Placental pericyte (primary cell): ENCODE measurements around the gene SSU72. TPM values are rescaled to one million over a fixed set of nuclear protein-coding genes. Genes with fewer than 3 reads are reported as not detected.

ENCODE experiments used
- total RNA-seq: library from RNA; depleted of rRNA; stranded (reverse); fragments of >200 nt; gene quantifications from 2 replicates; pipeline ENCODE4 v1.2.3, GENCODE V29; 2012

The SSU72 gene
- 91.5 and 111 TPM in 2 replicates for total RNA-seq

DNA sequence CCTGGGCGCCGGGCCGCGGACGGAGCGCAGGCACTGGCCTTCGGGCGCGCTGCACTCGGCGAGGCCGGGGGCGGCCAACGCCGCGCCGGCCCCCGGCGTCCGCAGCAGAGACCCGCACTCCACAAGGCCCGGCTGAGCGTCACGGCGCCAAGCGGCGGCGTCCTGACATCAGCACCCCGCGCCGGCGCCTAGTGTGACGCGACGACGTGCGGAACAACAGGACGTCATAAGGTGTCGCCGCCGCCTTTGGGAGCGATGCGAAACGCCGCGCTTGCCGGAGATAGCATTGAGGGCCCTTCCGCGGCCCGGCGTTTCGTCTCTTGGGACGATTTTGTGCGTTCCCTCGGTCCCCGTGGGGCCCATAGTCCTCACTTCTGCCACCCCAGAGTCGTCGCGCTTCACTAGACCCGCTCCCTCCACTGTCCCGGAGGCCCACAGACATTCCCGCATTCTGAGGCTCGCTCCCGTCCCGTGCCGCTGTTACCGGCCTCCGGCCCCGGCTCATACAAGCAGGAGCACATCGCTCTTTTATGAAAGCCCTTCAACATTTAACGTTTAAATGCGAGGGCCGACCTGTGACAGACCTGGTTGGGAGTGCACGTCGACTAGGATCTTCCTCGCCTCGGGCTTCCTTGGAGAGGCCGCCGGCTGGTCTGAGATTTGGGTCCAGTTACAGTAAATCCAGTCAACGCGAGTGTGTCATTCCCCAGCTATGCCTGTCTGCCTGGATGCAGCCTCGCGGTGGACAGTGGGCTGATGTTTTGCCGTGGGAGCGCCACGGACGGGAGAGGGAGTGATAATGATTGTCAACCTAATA is at the start of gene SSU72:
Gene SSU72, minus strand, starts transcription at position 143 of the 817 bp plus-strand sequence. CDS start 306 bp downstream, outside the sequence.

DNA sequence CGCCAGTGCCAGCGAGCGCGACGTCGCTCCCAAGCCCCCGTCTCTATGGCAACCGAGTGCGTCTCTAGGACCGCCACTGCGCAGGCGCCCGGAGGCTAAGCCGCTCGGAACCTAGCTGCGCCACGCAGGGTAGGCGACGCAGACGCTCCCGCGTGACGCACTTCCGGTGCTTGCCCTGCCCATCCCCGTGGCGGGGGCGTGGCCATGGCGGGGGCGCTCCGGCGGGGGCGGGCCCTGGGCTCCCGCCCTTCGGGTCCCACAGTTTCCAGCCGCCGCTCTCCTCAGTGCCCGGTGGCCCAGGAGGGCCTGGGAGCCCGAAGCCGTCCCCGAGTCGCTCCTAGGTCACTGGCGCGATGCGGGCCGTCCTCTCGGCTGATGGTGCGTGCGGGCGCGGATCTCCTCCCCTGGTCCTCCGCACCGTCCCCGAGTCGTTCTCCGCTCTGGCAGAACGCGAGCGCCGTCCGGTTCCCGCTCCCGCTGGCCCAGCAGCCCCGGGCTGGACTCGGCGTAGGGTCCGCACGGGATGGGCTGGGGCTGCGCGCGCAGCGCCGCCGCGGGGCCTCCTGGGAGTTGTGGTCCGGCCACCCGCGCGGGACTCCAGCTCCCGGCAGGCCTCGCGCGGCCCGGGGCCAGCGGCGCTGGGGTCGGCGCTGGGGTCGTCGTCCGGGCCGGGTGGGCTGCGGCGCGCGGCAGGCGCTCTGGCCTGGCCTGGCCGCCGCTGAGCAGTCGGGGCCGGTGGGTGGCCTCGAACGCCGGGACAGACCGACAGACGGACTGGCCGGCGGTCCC is 40.8 kb upstream of the SSU72 start, which contains the start of gene MIB2:
Gene MIB2, plus strand, starts transcription at position 245 of the 789 bp plus-strand sequence. CDS start 7,953 bp downstream, outside the sequence.

DNA sequence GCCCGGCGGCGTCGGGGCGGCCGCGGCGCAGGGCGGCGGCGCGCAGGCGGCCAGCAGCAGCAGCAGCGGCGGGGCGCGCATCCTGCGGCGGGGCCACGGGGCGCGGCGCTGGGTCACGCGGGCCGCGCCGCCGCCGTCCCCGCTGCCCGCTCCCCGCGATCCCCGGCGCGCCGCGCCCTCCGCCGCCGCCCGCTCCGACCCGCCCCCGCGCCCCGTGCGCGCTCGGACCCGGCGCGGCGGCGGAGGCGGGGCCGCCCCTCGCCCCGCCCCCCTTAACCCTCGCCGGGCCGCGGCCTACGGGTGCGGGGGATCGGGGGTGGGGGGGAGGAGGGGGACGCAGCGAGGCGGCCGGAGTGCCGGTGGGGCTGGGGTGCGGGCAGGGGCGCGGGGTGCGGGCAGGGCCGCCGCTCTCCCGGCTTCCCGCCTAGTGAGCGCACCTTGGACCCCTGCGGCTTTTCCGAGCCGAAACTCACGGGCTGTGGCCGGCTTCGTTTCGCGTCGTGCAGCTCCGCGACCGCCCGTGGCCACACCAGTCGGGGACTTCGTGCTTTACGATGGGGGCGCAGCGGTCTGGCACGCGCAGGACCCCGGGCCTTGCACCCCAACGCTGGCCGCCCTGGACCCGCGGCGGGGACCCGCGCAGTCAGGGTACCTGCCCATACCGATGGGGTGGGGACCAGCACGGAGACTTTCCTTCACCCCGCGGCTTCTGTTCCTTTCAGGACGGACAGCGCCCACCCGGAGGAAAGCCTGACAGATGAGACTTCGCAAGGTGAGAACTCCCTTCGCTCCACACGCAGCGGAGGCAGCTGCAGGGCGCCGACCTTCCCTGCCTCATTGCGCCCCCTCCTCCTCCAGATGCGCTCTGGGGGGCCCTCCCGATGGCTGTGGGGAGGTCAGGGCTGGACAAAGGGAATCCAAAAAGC is 25.5 kb upstream of the SSU72 start, which contains the start of gene FNDC10:
Gene FNDC10, minus strand, starts transcription at position 201 of the 926 bp plus-strand sequence. Its CDS starts 120 bp downstream, at position 81.

DNA sequence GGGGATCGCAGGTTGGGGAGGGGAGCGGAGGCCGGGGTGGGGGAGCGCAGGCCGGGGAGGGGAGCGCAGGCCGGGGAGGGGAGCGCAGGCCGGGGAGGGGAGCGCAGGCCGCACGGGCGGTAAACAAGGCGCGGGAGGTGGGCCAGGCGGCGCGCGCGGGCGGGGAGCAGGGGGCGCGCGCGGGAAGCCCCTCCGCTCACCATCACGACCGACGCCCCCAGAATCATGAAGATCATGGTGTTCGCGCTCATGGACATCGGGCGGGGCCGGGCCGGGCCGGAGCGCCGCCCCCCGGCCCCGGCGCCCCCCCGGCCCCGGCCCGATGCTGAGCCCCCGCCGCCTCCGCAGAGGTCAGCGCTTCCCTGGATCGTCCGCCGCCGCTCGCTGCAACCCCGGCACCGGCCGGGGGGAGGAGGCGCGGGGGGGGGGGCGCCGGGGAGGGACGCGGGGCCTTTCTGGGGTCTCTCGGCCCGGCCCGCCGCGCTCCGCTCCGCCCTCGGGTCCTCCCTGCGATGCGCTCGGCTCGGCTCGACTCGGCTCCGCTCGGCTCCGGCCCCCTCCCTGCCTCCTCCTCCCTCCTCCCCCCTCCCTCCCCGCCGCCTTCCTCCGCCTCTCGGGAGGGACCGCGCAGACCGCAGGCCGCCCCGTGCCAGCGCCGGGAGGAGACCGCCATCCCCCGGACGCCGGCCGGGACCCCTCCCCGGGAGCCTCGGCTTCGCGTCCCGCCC is 34.4 kb downstream of the SSU72 start, which contains the start of gene TMEM240:
Gene TMEM240, minus strand, starts transcription at position 535 of the 728 bp plus-strand sequence. Its CDS starts 278 bp downstream, at position 257.

DNA sequence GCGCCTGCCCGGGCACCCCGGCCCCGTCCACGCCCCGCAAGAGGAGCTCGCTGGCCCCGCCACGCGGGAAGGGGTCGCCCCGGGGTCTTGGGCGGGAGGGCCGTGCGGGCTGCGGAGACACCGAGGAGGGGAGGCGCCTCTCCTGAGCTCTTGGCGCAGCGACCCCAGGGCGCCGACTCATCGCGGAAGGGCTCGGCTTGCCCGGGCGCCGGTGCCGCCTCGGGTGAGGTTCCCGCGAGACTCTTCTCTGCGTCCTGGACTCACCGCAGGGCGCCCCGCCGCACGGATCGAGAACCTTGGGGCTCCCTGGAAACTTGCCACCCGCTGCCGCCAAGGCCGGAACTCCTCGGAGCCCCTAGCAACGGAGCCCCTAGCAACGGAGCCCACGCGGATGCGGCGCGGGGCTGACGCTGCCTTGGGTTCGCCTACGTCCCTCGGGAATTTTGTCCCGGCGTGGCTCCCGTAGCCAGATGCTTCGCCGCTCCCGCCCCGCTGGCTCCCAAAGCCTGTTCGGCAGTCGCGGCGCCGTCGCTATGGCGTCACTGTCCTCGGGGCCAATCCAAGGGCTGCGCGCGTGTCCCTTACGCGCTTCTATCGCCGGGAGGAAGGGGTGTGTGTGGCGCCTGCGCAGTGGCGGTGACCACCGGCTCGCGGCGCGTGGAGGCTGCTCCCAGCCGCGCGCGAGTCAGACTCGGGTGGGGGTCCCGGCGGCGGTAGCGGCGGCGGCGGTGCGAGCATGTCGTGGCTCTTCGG is 63.0 kb downstream of the SSU72 start, which contains the start of gene ATAD3A:
Gene ATAD3A, plus strand, starts transcription at position 630 of the 753 bp plus-strand sequence. Its CDS starts 107 bp downstream, at position 737.

Other genes starting within 250 kb of the SSU72 start
- 0.14 and 1.3 TPM in 2 replicates for gene TAS1R3, start 243.6 kb downstream of the SSU72 start, total RNA-seq
- gene DVL1, start 225.4 kb downstream of the SSU72 start, total RNA-seq: 56.5 and 159 TPM in 2 replicates
- 342 and 367 TPM in 2 replicates for gene MXRA8, start 216.3 kb downstream of the SSU72 start, total RNA-seq
- 78.1 and 134 TPM in 2 replicates for gene AURKAIP1, start 199.7 kb downstream of the SSU72 start, total RNA-seq
- gene CCNL2, start 175.5 kb downstream of the SSU72 start, total RNA-seq: 96.1 and 129 TPM in 2 replicates
- 51.9 and 91.8 TPM in 2 replicates for gene MRPL20, start 167.6 kb downstream of the SSU72 start, total RNA-seq
- under 0.01 and 0.14 TPM in 2 replicates for gene ANKRD65, start 153.6 kb downstream of the SSU72 start, total RNA-seq
- 5.9 and 7.9 TPM in 2 replicates for gene VWA1, start 139.2 kb downstream of the SSU72 start, total RNA-seq
- under 0.01 TPM in 1 of 2 replicates, not detected in the other for gene ATAD3C, start 125.2 kb downstream of the SSU72 start, total RNA-seq
- gene ATAD3B, start 103.1 kb downstream of the SSU72 start, total RNA-seq: 26.9 and 34.1 TPM in 2 replicates
- gene ATAD3A, start 62.7 kb downstream of the SSU72 start, total RNA-seq: 47.1 and 78.2 TPM in 2 replicates
- gene TMEM240, start 34.2 kb downstream of the SSU72 start, total RNA-seq: 4.4 and 4.8 TPM in 2 replicates
- gene FNDC10, start 25.3 kb upstream of the SSU72 start, total RNA-seq: 3.4 and 3.5 TPM in 2 replicates
- 39.1 and 94.3 TPM in 2 replicates for gene MIB2, start 40.6 kb upstream of the SSU72 start, total RNA-seq
- 8.4 and 12.9 TPM in 2 replicates for gene MMP23B, start 57.3 kb upstream of the SSU72 start, total RNA-seq
- 9.2 and 9.8 TPM in 2 replicates for gene CDK11B, start 84.1 kb upstream of the SSU72 start, total RNA-seq
- gene SLC35E2B, start 117.9 kb upstream of the SSU72 start, total RNA-seq: 41.1 and 51.4 TPM in 2 replicates
- 17.1 and 21.5 TPM in 2 replicates for gene CDK11A, start 149.5 kb upstream of the SSU72 start, total RNA-seq
- 58.9 and 65.0 TPM in 2 replicates for gene NADK, start 203.6 kb upstream of the SSU72 start, total RNA-seq